ENCODE results near the gene SERPINA4.

GRCh38 chr14:94572637-94573303 lies 11.5 kb downstream of the SERPINA4 start:
- no peak for TF ChIP-seq NCOA6 (IDR thresholded peaks at IDR 0.05)
- TF ChIP-seq REST (IDR thresholded peaks at IDR 0.05; ENCODE audit: borderline replicate concordance): no peak
- TF ChIP-seq REST (CRISPR knock-in tag; IDR thresholded peaks at IDR 0.05; ENCODE audit: low read depth): no peak
- no peak for TF ChIP-seq FOS (IDR thresholded peaks at IDR 0.05; ENCODE audit: extremely low read depth, insufficient read length)
- TF ChIP-seq FOXP4 (CRISPR knock-in tag; IDR thresholded peaks at IDR 0.05; ENCODE audit: borderline replicate concordance): no peak
- TF ChIP-seq MAFK (IDR thresholded peaks at IDR 0.05; ENCODE audit: low read length): no peak
- TF ChIP-seq EGR1 (conservative IDR thresholded peaks at IDR 0.05): no peak
- TF ChIP-seq ZBTB1 (CRISPR knock-in tag; IDR thresholded peaks at IDR 0.05; ENCODE audit: borderline replicate concordance, low read depth): no peak
- TF ChIP-seq NFE2L1 (tag; IDR thresholded peaks at IDR 0.05; ENCODE audit: borderline replicate concordance, low read depth): no peak
- no peak for TF ChIP-seq TEAD4 (IDR thresholded peaks at IDR 0.05; ENCODE audit: low read length)
- no peak for TF ChIP-seq TEAD4 (CRISPR knock-in tag; IDR thresholded peaks at IDR 0.05; ENCODE audit: borderline replicate concordance)
- TF ChIP-seq RAD21 (CRISPR knock-in tag; conservative IDR thresholded peaks at IDR 0.05 in 1 of 2, IDR thresholded peaks at IDR 0.05 in 1 of 2): no peak
- no peak for TF ChIP-seq CTCFL (IDR thresholded peaks at IDR 0.05; ENCODE audit: borderline replicate concordance, insufficient read depth, low read depth, low read length, poor library complexity, severe bottlenecking)
- TF ChIP-seq NFIX (CRISPR knock-in tag; IDR thresholded peaks at IDR 0.05; ENCODE audit: low read depth): no peak
- no peak for TF ChIP-seq POU5F1 (IDR thresholded peaks at IDR 0.05; ENCODE audit: borderline replicate concordance, low read depth, low read length, partially characterized antibody)
- no peak for TF ChIP-seq ETS2 (tag; IDR thresholded peaks at IDR 0.05; ENCODE audit: borderline replicate concordance, poor library complexity, severe bottlenecking)
